ENCODE measurements around the gene CDC42EP4.
"Not testable (repeated sequence)": the region's sequence is repeated elsewhere in the genome, so short reads cannot be mapped to it uniquely, and the experiment has no call there.

The CDC42EP4 gene

DNA sequence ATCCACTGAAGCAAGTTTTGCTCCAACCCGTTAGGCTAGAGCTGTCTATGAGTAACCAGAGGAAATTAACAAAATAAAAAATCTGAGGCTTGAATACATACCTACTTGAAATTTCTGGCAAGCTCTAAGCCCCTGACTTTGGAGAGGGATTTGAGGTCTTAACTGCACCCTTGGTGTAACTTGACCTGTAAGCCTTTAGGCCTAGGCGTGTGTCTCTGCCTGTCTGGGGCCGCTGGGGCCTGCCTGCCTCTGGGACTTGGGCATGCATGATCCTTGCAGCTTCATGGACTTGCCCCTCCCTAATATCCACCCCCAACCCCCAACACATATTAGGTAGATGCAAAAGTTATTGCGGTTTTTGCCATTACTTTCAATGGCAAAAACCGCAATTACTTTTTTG, 3.7 kb upstream of the CDC42EP4 start:
- no peak for DNase-seq (ENCODE audit: extremely low spot score)
- ChIA-PET POLR2A (interaction anchor here (1.3 kb wide), 1 partner anchor 11 kb away, joined by 3 read pairs; no protein-coding TSS in a partner anchor), CTCF (interaction anchor here (1.5 kb wide), 1 partner anchor 60 kb away, joined by 6 read pairs; no protein-coding TSS in a partner anchor)
- TF ChIP-seq FOXM1 (IDR thresholded peaks at IDR 0.05; ENCODE audit: borderline replicate concordance): no peak
- no peak for TF ChIP-seq BHLHE40 (IDR thresholded peaks at IDR 0.05; ENCODE audit: borderline replicate concordance)
- no peak for TF ChIP-seq FOXK2 (IDR thresholded peaks at IDR 0.05)
- no peak for TF ChIP-seq ELF4 (IDR thresholded peaks at IDR 0.05)
- TF ChIP-seq L3MBTL2 (conservative IDR thresholded peaks at IDR 0.05): no peak
- TF ChIP-seq PKNOX1 (IDR thresholded peaks at IDR 0.05): no peak
- no peak for TF ChIP-seq ARNT (IDR thresholded peaks at IDR 0.05)
- TF ChIP-seq NFRKB (IDR thresholded peaks at IDR 0.05): no peak
- TF ChIP-seq ZNF384 (IDR thresholded peaks at IDR 0.05): no peak
- no peak for TF ChIP-seq SP1 (IDR thresholded peaks at IDR 0.05)
- TF ChIP-seq FOXA1 (IDR thresholded peaks at IDR 0.05): no peak

DNA sequence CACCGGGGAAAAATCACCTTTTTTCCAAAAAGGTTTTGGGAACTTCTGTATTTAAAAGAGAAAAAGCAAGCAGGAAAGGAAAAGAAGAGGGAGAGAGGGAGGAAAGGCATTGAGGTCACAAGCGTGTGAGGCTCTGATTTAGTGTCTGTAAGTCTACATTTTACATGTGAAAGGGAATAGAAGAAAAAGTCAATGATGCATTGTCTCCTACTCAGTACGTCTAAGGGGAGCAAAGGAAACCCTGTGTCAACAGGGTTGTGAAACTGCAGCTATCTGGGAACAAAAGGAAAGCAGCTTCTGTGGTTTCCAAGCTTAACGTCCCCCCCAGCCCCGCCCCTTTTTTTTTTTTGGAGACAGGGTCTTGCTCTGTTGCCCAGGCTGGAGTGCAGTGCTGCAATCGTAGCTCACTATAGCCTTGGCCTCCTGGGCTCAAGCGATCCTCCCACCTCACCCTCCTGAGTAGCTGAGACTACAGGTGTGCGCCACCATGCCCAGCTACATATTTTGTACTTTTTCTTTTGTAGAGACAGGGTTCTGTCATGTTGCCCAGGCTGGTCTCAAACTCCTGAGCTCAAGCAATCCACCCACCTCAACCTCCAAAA, 1.8 kb upstream of the CDC42EP4 start:
- CTCF ChIA-PET: interaction anchor here (1.5 kb wide), 1 partner anchor 58 kb away, joined by 6 read pairs; no protein-coding TSS in a partner anchor
- DNase-seq (ENCODE audit: extremely low spot score): no peak
- no peak for TF ChIP-seq CTBP1 (IDR thresholded peaks at IDR 0.05; ENCODE audit: borderline replicate concordance)
- POLR2A ChIA-PET: interaction anchor here (1.1 kb wide), 1 partner anchor 82 kb away, joined by 3 read pairs; a partner anchor contains a TSS

DNA sequence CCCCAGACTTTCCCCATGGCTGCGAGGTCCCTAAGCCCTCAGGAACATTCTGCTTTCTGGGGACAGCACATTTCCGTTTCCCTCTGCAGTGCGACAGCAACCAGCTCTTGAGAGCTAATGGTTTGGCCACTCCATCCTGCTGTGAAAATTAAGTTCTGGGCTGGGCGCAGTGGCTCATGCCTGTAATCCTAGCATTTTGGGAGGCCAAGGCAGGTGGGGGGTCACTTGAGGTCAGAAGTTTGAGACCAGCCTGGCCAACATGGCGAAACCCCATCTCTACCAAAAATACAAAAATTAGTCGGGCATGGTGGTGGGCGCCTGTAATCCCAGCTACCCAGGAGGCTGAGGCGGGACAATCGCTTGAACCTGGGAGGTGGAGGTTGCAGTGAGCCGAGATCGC, 1.1 kb upstream of the CDC42EP4 start:
- CTCF ChIA-PET; DNase-seq (ENCODE audit: extremely low spot score): not testable (repeated sequence)
- POLR2A ChIA-PET: interaction anchor here (0.7 to 3.1 kb wide), 11 partner anchors 8 to 57 kb away, joined by 3 to 17 read pairs (median 4); no protein-coding TSS in a partner anchor

GRCh38 chr17:73311428-73311780, 397 bp downstream of the CDC42EP4 start:
- no peak for DNase-seq (ENCODE audit: extremely low spot score)
- ChIA-PET POLR2A (interaction anchor here (0.6 to 3.1 kb wide), 18 partner anchors 9 to 334 kb away, joined by 3 to 17 read pairs (median 4); a partner anchor contains a TSS), CTCF (interaction anchor here (0.6 to 2.3 kb wide), 10 partner anchors 9 to 625 kb away, joined by 3 to 10 read pairs (median 3); no protein-coding TSS in a partner anchor)
- no peak for TF ChIP-seq CTBP1 (IDR thresholded peaks at IDR 0.05; ENCODE audit: borderline replicate concordance)
- no peak for TF ChIP-seq PKNOX1 (IDR thresholded peaks at IDR 0.05)
- no peak for TF ChIP-seq LEF1 (IDR thresholded peaks at IDR 0.05; ENCODE audit: borderline replicate concordance)
- TF ChIP-seq HDGF (IDR thresholded peaks at IDR 0.05; ENCODE audit: borderline replicate concordance): no peak
- no peak for TF ChIP-seq TARDBP (IDR thresholded peaks at IDR 0.05)
- TF ChIP-seq ZNF384 (IDR thresholded peaks at IDR 0.05): no peak
- no peak for TF ChIP-seq SUZ12 (IDR thresholded peaks at IDR 0.05)
- TF ChIP-seq ARNT (IDR thresholded peaks at IDR 0.05): no peak
- TF ChIP-seq ELF4 (IDR thresholded peaks at IDR 0.05): no peak
- no peak for TF ChIP-seq SP1 (IDR thresholded peaks at IDR 0.05)
- TF ChIP-seq FOXM1 (IDR thresholded peaks at IDR 0.05; ENCODE audit: borderline replicate concordance): no peak
- TF ChIP-seq FOXK2 (IDR thresholded peaks at IDR 0.05): no peak
- TF ChIP-seq NFRKB (IDR thresholded peaks at IDR 0.05): no peak
- no peak for TF ChIP-seq FOXA1 (IDR thresholded peaks at IDR 0.05)
- TF ChIP-seq BHLHE40 (IDR thresholded peaks at IDR 0.05; ENCODE audit: borderline replicate concordance): no peak

DNA sequence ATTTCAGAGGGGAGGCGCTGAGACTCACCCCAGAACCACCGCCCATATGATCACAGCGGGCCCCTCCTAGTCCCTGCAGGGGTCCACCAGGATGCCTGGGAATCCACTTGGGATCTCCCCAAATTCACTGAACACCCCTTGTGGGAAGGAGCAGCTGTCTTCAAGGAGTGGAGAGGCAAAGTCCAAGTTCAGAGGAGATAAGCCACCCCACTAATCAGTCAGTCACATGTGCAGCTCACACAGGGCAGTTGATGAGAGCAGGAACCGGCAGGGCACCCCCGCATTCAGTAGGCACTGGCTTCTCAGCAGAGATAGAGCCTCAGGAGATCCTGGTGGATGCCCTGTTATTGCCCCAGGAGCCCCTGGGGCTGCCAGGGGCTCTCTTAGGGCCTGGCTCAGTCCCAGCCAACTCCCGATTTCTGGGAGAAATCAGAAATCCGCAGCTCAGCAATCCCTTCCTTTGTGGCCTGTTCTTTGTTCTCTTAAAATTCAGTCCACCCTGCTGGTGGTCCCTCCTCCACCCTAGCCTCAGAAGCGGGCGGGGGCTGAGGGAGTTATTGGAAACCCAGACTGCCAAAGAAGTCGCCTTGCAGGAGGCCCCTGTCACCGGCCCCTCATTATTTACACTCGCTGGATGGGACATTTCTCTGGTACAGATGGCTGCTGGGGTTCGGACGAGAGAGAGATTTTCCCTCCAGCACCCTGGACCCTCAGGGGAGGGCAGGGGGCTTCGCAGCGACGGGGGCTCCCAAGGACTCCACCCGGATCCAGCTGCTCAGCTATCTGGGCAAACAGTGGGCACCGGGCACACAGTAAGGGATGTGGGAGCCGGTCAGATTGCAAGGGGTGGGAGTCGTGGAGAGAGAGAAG, 1.8 kb downstream of the CDC42EP4 start:
- no peak for TF ChIP-seq FOXK2 (IDR thresholded peaks at IDR 0.05)
- no peak for TF ChIP-seq FOXM1 (IDR thresholded peaks at IDR 0.05; ENCODE audit: borderline replicate concordance)
- TF ChIP-seq SUZ12 (IDR thresholded peaks at IDR 0.05): no peak
- TF ChIP-seq ARNT (IDR thresholded peaks at IDR 0.05): no peak
- TF ChIP-seq CTBP1 (IDR thresholded peaks at IDR 0.05; ENCODE audit: borderline replicate concordance): no peak
- TF ChIP-seq FOXA1 (IDR thresholded peaks at IDR 0.05): no peak
- no peak for TF ChIP-seq LEF1 (IDR thresholded peaks at IDR 0.05; ENCODE audit: borderline replicate concordance)
- TF ChIP-seq TARDBP (IDR thresholded peaks at IDR 0.05): no peak
- TF ChIP-seq HDGF (IDR thresholded peaks at IDR 0.05; ENCODE audit: borderline replicate concordance): no peak
- TF ChIP-seq PKNOX1 (IDR thresholded peaks at IDR 0.05): no peak
- TF ChIP-seq NFRKB (IDR thresholded peaks at IDR 0.05): no peak
- TF ChIP-seq L3MBTL2 (conservative IDR thresholded peaks at IDR 0.05): no peak
- no peak for TF ChIP-seq ELF4 (IDR thresholded peaks at IDR 0.05)
- TF ChIP-seq ZNF384 (IDR thresholded peaks at IDR 0.05): no peak
- no peak for TF ChIP-seq BHLHE40 (IDR thresholded peaks at IDR 0.05; ENCODE audit: borderline replicate concordance)
- TF ChIP-seq SP1 (IDR thresholded peaks at IDR 0.05): no peak
- ChIA-PET CTCF (interaction anchor here (0.6 to 2.3 kb wide), 8 partner anchors 10 to 623 kb away, joined by 3 to 7 read pairs (median 3); no protein-coding TSS in a partner anchor), POLR2A (interaction anchor here (0.9 to 3.1 kb wide), 8 partner anchors 10 to 54 kb away, joined by 3 to 17 read pairs (median 5); no protein-coding TSS in a partner anchor)
- DNase-seq (ENCODE audit: extremely low spot score): no peak

DNA sequence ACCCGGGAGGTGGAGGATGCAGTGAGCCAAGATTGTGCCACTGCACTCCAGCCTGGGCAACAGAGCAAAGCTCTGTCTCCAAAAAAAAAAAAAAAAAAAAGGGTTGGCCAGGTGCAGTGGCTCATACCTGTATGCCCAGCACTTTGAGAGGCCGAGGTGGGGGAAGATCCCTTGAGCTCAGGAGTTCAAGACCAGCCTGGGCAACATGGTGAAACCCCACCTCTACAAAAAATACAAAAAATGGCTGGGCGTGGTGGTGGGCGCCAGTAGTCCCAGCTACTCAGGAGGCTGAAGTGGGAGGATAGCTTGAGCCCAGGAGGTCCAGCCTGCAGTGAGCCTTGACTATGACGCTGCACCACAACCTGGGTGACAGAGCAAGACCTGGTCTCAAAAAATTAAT, 2.8 kb downstream of the CDC42EP4 start:
- CTCF ChIA-PET: interaction anchor here (0.9 kb wide), 1 partner anchor 9 kb away, joined by 3 read pairs; no protein-coding TSS in a partner anchor
- not testable (repeated sequence) for DNase-seq (ENCODE audit: extremely low spot score)
- POLR2A ChIA-PET: interaction anchor here (1.3 kb wide), 1 partner anchor 10 kb away, joined by 4 read pairs; no protein-coding TSS in a partner anchor

Measured in HEK293T (cell line).